K562 (cell line): Measurements from ENCODE around the gene THOC5. TPM values are rescaled to one million over a fixed set of nuclear protein-coding genes. Genes with fewer than 3 reads are reported as not detected.

ENCODE experiments used
- ATF1 ChIP-seq, 2 experiments: fragments of 450-650 bp in 1 of 2; IDR thresholded peaks; 2 replicates each; pipeline ENCODE4 v1.6.1; 2016; ENCODE audit warnings: missing compliant biosample characterization in 1 of 2, missing genetic modification characterization in 1 of 2
- CTCFL ChIP-seq: IDR thresholded peaks from 2 replicates; pipeline ENCODE4 v1.6.1; 2011; ENCODE audit warnings: borderline replicate concordance, low read depth, mild to moderate bottlenecking, moderate library complexity, low read length; ENCODE audit not compliant: insufficient read depth, poor library complexity, severe bottlenecking
- JUND ChIP-seq, 2 experiments: IDR thresholded peaks; 2 replicates in 1 of 2; 3 replicates in 1 of 2; pipeline ENCODE4 v1.6.1; 2011; ENCODE audit warnings: borderline replicate concordance in 2 of 2, low read depth in 2 of 2, low read length in 2 of 2, improper control_type of control experiment in 1 of 2, missing biosample characterization in 1 of 2, missing genetic modification characterization in 1 of 2, missing genetic modification reagents in 1 of 2
- NCOA4 ChIP-seq: fragments of 450-650 bp; IDR thresholded peaks from 2 replicates; pipeline ENCODE4 v1.6.1; 2018; ENCODE audit warnings: mild to moderate bottlenecking; ENCODE audit not compliant: partially characterized antibody
- RAD51 ChIP-seq: fragments of 450-650 bp; IDR thresholded peaks from 2 replicates; pipeline ENCODE4 v1.7.1; 2016; ENCODE audit warnings: low read depth, mild to moderate bottlenecking, borderline replicate concordance
- TFE3 ChIP-seq: fragments of 450-650 bp; formaldehyde crosslinking; IDR thresholded peaks from 2 replicates; pipeline ENCODE4 v1.4.0; 2020; ENCODE audit warnings: mild to moderate bottlenecking, mixed read lengths
- ZEB2 ChIP-seq: fragments of 450-650 bp; IDR thresholded peaks from 2 replicates; pipeline ENCODE4 v1.6.1; 2016
- polyA plus RNA-seq, 8 experiments: library from polyadenylated mRNA; depleted of rRNA in 4 of 8; stranded (reverse) in 5 of 8; unstranded in 3 of 8; fragments of >200 nt; fragmentation: Nextera tagmentation in 2 of 8; fragmentation: Illumina TruSeq in 1 of 8; extraction: Ambion mirVana in 2 of 8; extraction: Trizol in 1 of 8; gene quantifications; 2 replicates each; pipeline versions ENCODE4 v1.2.1 to v1.2.3, GENCODE V29; 2011 to 2014; ENCODE audit warnings: inconsistent platforms in 1 of 8, missing spikeins in 1 of 8
- total RNA-seq, 7 experiments: library from RNA; depleted of rRNA in 6 of 7; stranded (reverse); fragments of >200 nt in 6 of 7; fragmentation: Illumina TruSeq in 2 of 7; extraction: Trizol in 2 of 7; gene quantifications; 2 replicates each; pipeline versions ENCODE4 v1.2.1 to v1.2.3, GENCODE V29; 2011 to 2021; ENCODE audit warnings: low replicate concordance in 1 of 7

THOC5 gene
- total and polyA plus RNA-seq, 9 of the 15 experiments (the other 6 are each of a cell fraction or from before 2014, with no cell fraction given), result 45.3 to 96.5 (median 51.4) TPM

- no peak for TF ChIP-seq CTCFL
- TF ChIP-seq RAD51, result no peak
- no peak for TF ChIP-seq ATF1 (CRISPR knock-in tag; IDR thresholded peaks at IDR 0.05)
- 0 out of 2 replicates have a peak, but pooled peaks have one; percentile 13 for TF ChIP-seq ATF1 (tag; IDR thresholded peaks at IDR 0.05)
- TF ChIP-seq JUND (IDR thresholded peaks at IDR 0.05; ENCODE audit: borderline replicate concordance, low read depth, low read length), result no peak
- no peak for TF ChIP-seq JUND (tag; IDR thresholded peaks at IDR 0.05; ENCODE audit: borderline replicate concordance, low read depth, low read length)
- TF ChIP-seq ZEB2, result no peak
- no peak for TF ChIP-seq NCOA4
- TF ChIP-seq TFE3 (CRISPR knock-in tag), result no peak
Measured at GRCh38 chr22:29457730-29458129, 95.8 kb downstream of the THOC5 start (continued).
